ENCODE measurements around the gene BPIFB2.

The BPIFB2 gene

GRCh38 chr20:33070111-33071053 is 62.9 kb downstream of the BPIFB2 start:
- no peak for DNase-seq (ENCODE audit: low read depth in 3 of 3)

- no peak for DNase-seq (ENCODE audit: low read depth in 3 of 3)
Measured at GRCh38 chr20:33071198-33071597, 63.7 kb downstream of the BPIFB2 start.

GRCh38 chr20:33072362-33072761 is 64.9 kb downstream of the BPIFB2 start:
- no peak for DNase-seq (ENCODE audit: low read depth in 3 of 3)

- no peak for DNase-seq (ENCODE audit: low read depth in 3 of 3)
Measured at GRCh38 chr20:33072813-33073212, 65.3 kb downstream of the BPIFB2 start.
